SHP77 treated with DMSO at 0.1 percent for 48 hours (cell line): ENCODE measurements around the gene GPC5.

ENCODE experiments used
- DNase-seq: peaks from one replicate; lab custom pipeline; 2025; lab: John Stamatoyannopoulos, UW

Gene GPC5

GRCh38 chr13:92553470-92554114, 1155.2 kb downstream of the GPC5 start:
- no peak for DNase-seq

DNA sequence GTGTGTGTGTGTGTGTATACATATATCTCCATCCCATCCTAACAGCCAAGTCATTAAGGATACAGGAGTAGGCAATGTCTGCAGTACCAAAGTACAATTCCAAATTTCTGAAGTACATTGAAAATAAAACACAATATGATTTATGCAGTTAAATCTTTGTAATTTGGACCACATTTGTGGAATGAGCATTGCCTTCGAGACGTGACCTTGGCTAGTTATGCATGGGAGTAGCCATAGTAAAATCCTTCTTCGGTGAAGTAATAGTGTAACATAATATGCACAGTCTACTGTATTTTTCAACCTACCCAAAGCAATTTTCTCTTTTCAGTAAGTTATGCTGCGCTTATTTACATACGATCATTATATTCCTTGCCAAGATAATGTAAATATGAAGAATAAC, 1162.5 kb downstream of the GPC5 start:
- DNase-seq: no peak

DNA sequence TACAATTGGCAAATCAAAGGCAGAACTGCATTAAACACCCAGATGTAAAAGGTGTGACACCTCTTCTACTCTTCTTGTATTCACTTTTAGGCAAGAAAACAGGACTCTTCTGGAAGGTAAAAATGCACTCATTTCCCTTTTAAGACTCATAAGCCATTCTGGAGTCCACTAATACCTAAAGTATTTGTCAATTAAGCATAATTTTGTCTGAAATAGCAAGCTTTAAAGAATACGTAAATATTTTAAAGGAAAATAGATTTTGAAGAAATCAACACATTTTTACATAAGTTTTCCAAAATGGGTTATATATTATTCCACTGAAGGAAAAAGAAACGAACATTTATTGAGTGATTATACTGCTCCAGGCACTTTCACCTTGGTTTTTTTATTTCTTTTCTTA, 1166.5 kb downstream of the GPC5 start:
- no peak for DNase-seq

DNA sequence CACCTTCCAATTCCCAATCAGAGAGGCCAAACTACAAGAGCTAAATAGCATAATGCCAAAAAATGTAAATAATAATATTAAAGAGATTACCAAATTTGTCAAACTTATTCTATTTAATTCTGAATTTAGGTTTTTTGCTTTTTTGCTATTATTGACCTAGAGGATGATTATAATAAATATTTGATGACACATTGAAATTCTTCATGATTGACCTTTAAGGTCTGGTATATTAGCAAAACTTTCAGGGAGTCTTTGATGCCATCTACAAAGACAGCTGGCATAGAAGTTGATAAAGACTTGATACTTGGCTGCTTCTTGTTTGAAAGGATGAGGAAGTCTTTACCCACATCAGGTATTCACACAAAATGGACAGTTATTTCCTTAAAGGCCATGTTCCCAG, 1168.3 kb downstream of the GPC5 start:
- no peak for DNase-seq

DNA sequence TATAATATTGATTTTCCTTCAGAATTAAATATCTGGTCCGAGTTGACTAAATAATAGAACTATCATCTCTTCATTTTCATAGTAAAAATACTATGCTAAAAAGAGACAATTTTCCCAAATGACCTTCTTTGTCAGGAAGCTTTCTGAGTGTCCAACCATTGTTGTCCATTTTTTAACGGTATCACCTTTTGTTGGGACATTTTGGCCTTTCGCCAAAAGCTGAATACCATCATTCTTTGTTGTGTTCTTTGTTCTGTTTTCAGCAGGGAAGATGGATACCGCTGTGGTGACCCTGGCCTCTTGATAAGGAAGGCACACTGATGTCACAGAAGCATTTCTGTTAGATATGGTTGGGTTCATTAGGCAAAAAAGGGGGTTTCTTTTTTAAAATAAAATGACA, 1173.8 kb downstream of the GPC5 start:
- DNase-seq: no peak

DNA sequence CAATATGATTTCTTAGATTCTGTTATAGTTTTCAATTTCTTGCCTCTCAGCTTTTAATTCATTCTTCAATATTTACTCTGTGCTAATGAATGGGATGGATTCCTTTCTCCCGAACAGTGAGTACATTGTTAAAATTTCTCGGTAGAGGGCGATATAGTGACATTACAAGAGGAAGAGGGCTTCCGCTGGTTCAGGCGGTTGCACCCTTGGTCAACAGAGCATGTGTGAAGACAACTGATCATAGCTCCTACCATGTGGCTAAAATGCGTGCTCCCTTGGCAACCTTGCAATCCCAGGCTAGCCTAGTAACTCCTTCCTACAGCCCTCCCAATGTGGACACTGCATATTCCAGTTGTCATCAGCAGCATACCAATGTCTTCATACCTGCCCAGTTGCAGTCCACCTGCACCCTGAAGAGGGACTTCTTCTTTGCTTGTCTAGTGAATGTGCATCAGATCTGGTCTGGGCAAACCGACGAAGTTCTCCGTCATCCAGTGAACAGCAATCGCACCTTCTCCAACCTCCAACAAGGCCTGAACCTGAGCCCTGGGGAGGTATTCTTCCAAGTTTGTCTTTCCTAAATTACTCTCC, 1175.1 kb downstream of the GPC5 start:
- DNase-seq: no peak

GRCh38 chr13:92574499-92574898, 1176.1 kb downstream of the GPC5 start:
- no peak for DNase-seq

DNA sequence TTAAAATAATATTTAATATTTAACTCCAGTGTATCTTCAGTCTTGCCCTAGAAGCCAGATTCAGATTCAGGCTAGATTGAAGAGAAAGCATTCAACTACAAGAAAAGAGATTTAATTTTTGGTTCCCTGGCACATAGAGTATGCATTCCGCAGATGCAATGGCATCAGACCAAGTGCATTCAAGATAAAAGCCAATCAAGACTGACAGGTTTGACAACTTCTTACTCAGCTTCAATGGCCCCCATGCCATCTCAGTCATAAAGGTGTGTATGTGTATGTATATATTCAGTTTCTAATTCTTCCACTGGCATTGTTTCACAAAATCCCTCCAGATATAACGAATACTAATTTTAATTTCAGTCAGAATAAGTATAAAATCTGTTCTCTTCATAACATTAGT, 1177.4 kb downstream of the GPC5 start:
- no peak for DNase-seq

DNA sequence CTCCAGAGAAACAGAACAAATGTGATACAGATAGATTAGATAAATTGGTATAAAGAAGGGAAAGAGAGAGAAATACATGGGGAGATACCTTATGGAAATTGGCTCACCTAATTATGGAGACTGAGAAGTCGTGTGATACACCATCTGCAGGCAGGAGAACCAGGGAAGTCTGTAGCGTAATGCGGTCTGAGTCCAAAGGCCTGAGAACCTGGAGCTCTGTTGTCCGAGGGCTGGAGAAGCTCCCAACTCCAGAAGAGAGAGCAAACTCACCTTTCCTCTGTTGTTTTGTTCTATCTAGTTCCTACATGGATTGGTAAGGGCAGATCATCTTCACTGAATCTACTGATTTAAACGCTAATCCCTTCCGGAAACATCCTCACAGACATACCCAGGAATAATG, 1179.9 kb downstream of the GPC5 start:
- DNase-seq: no peak

GRCh38 chr13:92589955-92590354, 1191.5 kb downstream of the GPC5 start:
- no peak for DNase-seq

GRCh38 chr13:92590503-92590908, 1192.1 kb downstream of the GPC5 start:
- DNase-seq: peak; percentile 49

DNA sequence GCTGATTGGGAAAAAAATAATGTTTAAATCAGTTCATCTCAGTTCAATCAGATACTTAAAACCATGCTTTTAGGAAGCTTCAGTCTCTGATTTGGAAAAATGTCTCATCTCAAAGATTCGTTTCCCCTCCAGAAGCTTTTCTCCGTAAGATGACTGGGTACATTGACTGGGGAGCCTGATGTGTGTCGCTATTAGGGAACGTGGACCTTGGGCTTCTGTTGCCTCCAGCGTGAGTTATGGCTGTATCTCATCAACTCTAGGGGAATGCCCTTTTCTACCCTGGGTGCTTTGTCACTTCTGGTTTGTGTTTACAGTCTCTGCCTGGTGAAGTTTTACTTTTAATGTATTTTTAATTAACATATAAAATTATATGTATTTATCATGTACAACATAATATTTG, 1192.7 kb downstream of the GPC5 start:
- DNase-seq: no peak

GRCh38 chr13:92592757-92593156, 1194.3 kb downstream of the GPC5 start:
- no peak for DNase-seq

DNA sequence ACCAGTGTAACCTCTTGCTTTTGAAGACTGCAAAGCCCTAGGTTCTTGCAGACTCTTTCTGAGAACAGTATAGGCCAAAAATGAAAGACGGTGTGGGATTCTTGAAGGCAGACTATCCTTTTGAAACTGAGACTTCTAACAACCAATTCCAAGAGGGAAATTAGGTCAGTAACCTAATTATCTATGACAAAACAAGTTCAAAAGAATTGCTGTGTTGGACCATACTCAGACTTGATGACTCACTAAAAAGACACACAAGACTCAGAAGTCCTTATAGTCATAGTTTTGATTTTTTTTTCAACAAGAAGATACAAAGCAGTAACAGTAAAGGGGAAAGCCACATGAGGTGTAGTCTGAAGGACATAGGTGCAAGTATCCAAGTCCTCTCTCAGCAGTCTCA, 1204.1 kb downstream of the GPC5 start:
- no peak for DNase-seq

DNA sequence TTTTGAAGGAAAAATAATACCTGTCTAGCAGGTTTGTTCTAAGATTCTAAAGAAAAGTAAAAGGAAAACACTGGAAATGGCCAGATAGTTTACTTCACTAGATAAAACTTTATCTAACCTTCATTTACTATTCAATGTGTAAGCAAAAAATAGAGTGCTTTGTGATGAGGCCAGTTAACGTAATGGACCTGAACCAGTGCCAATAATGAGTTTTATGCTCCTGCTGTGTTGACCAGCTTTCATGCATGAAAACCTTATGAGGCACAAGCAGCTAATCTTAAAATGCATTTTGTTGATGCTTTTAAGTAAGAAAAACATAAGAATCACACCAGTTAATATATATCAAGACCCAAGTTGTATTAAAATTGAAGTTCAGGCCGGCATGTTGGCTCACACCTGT, 1211.0 kb downstream of the GPC5 start:
- DNase-seq: no peak

DNA sequence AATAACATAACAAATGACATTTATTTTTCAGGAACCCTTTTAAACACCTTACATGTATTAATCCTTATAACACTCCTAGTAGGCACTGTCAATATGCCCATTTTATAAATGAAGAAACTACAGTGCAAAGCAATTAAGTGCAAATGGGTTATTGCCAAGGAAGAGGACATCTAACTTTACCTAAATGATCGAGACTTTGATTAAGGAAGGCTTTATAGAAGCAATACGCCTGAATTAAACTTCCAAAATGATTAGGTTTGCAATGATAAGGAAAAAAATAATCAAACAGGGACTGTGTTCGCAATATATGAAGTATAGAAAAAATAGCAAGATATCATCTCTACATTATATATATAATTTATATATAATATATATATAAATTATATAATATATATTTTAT, 1214.5 kb downstream of the GPC5 start:
- no peak for DNase-seq

DNA sequence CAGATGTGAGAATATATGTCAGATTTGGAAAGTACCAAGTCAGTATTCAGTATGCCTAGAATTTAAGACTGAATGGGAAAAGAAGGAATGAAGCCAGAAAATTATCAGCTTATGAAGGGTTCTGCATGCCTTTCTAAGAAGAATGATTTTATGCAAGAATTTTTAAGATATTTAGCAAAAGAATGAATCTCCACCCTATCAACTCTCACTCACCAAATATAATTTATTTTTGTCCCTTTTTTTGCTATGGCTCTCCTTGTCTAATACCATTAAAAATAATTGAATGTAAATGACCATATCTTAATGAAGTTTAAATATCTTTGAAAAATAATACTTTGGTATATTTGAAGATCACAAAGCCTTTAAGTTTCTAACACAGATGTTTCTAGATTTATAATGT, 1215.5 kb downstream of the GPC5 start:
- DNase-seq: no peak

DNA sequence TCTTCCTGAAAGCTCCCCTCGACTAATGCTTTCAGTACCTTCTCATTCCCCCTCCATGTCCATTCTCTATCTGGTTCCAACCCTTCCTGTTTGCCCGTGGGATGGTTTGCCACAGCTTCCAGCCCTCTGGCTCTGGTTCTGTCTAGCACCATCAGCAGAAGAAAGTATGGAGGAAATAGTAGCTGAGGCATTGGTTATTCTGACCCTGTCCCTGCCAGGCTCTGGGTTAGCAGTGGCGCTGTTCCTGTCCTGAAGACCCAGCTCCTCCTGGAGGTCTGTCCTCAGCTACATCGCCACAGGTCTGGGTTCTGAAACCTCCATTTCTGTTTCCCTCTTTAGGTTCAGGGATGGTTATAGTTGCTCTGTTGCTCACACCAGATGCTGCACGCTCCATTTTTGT, 1223.6 kb downstream of the GPC5 start:
- DNase-seq: no peak

DNA sequence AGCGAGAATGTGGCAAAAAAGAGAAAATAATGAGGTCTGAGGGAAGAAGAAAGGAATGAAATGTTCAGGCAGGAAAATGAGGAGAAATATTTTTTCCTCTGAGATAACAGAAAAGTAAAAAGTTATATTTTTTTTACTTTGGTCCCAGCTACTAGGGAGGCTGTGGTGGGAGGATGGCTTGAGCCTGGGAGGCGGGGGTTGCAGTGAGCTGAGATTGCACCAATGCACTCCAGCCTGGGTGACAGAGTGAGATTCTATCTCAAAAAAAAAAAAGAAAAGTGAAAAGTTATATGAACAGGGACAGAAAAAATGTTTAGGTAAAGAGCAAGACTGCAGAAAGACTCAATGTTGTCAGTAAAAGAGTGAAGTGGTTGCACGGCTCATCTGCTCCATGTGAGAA, 1224.5 kb downstream of the GPC5 start:
- no peak for DNase-seq

- no peak for DNase-seq
Measured at GRCh38 chr13:92626274-92626673, 1227.9 kb downstream of the GPC5 start.

- DNase-seq: no peak
Measured at GRCh38 chr13:92640936-92641335, 1242.5 kb downstream of the GPC5 start.

DNA sequence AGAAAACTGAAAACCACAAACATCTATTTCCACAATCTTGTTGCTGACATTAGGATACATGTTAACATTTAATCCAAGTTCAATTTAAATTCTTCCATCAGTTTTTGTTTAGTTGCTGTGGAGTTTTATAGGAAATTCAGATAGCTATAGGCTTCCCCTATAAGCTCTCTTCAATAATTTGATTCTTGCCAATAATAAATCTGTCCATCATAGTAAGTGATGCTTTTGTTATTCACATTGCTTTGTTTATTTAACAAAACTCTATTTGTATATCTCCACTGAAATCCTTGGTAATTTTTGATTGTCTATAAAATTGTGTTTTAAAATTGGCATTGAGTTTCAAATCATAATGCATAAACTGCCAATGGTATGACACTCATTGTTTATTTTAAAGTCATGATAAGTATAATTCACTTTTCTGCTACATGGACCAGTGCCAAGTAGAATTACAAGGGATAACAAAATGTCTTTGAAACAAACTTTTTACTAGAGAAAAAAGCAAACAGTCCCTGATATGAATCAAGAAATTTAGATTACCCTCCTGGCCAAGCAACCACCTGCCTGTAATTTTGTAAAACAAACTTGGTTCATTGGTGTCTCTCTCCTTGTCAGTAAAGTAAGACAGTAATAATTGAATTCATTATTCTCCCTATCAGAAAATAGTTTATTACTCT, 1250.9 kb downstream of the GPC5 start:
- DNase-seq: no peak

DNA sequence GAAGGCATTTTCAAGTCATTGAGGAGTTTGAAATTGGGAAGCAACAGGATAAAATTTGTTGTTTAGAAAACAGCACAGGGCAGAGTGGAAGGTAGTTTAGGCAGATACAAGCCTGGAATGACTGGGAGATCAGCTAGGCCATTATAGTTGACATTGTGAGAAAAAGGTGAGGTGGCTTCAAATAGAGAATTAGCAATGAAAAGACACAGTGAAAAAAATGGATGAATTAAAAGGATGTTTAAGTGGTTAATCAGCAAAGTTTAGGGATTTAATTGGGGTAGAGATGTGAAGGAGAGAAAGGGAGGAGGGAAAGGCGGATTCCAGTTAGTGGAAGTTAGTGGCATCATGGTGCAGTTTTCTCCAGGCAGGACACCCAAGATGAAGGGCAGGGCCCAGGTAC, 1257.7 kb downstream of the GPC5 start:
- no peak for DNase-seq

DNA sequence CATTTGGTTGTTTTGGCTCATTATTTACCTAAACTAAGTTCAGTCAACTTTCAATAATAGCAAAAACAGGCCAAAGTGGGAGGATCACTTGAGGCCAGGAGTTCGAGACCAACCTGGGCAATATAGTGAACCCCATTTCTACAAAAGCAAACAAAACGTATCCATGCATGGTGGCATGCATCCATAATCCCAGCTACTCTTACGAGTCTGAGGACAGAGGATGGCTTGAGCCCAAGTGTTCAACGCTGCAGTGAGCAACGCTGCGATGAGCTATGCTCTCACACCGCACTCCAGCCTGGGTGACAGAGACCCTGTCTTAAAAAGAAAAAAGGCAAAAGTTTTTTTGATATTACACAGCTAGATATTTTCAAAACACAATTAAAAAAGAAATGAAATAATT, 1258.2 kb downstream of the GPC5 start:
- no peak for DNase-seq
